Central memory CD4-positive, alpha-beta T cell (primary cell): ENCODE results near the gene COL10A1.
"Not testable (repeated sequence)": the region's sequence is repeated elsewhere in the genome, so short reads cannot be mapped to it uniquely, and the experiment has no call there.

Experiments
- DNase-seq: peaks from one replicate; pipeline ENCODE4 v3.0.0; 2022

The COL10A1 gene

GRCh38 chr6:116118608-116119007, 7.3 kb downstream of the COL10A1 start:
- DNase-seq: no peak

- no peak for DNase-seq
Measured at GRCh38 chr6:116115781-116116180, 10.2 kb downstream of the COL10A1 start.

- DNase-seq: no peak
Measured at GRCh38 chr6:116113386-116113785, 12.5 kb downstream of the COL10A1 start.

GRCh38 chr6:116111552-116112528, 14.1 kb downstream of the COL10A1 start:
- DNase-seq: no peak

GRCh38 chr6:116108836-116109235, 17.1 kb downstream of the COL10A1 start:
- DNase-seq: no peak

GRCh38 chr6:116106146-116106545, 19.8 kb downstream of the COL10A1 start:
- no peak for DNase-seq

GRCh38 chr6:116105247-116105646, 20.7 kb downstream of the COL10A1 start:
- DNase-seq: no peak

DNA sequence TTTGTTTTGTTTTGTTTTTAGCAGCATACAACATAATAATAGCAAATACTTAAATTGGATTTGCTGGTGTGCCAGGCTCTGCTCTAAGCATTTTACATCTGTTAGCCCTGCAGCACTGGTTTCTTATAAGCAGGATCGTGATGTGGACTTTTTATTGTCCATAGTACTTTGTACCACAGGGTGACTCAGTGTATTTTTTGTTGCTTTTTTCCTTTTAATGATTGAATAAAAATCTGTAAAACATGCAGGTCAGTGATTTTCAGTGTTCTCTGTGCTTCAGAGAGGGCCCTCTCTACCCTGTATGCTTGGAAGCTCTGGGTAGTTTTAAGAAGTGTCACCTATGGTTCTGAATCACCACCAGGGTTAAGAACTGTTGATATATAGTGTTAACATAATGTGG, 21.3 kb downstream of the COL10A1 start:
- no peak for DNase-seq

GRCh38 chr6:116102873-116103272, 23.1 kb downstream of the COL10A1 start:
- DNase-seq: no peak

GRCh38 chr6:116101790-116102189, 24.1 kb downstream of the COL10A1 start:
- no peak for DNase-seq

- DNase-seq: no peak
Measured at GRCh38 chr6:116101302-116101718, 24.6 kb downstream of the COL10A1 start.

DNA sequence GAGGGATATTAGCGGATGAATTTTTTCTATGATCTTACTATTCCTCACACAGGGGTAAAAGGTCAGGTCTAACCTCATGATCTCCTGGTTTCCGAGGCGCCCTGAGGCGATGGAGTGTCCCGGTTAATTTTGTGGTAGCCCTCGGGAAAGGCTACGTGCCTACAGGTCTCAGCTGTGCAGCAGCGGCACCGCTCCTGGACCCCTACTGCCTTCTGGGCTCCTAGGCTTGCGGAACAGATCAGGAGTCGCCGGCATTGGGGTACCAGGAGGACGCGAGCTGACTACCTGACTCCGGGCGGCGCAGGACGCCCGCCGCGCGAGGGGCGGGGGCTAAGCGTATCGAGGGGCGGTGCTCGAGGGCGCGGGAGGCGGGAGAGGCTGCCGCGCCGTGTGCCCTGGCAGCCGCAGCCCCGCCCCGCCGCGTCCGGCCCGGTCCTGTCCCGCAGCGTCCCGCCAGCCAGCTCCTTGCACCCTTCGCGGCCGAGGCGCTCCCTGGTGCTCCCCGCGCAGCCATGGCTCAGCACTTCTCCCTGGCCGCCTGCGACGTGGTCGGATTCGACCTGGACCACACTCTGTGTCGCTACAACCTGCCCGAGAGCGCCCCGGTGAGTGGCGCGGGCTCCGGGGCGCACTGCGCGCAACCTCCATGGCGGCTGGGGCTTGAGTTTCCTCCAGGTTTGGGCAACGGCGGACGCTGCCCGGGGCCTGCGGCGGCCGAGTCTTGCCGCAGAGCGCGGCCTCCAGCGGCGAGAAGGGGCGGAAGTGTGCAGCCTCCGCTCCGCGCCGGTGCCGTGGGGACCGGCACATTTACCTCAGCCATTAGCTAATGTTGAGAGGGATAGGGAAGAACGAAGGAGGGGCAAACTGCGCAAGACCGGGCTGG, 25.3 kb downstream of the COL10A1 start, which contains the start of gene NT5DC1:
NT5DC1 (plus strand) TSS at position 435 of the 883 bp plus-strand sequence; CDS start at position 513, 78 bp downstream.
- DNase-seq: peak; percentile 79

DNA sequence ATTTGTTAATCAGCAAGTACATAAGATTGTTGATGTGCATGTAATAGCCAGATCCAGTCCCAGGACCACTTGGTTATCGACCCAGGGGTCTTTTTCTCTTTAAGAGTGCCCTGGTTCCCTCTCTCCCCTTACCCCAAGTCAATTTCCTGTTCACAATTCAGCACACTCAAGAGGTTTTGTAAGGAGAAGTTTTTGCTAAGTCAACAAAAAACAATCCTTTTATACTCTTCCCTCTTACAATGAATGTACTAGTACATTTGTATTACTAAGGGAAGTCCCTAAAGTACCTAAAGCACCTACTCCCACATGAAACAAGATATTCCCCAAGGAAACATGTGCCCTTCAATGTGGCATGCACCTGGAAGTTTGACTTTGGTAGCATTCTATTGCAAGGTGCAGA, 26.9 kb downstream of the COL10A1 start:
- DNase-seq: no peak

DNA sequence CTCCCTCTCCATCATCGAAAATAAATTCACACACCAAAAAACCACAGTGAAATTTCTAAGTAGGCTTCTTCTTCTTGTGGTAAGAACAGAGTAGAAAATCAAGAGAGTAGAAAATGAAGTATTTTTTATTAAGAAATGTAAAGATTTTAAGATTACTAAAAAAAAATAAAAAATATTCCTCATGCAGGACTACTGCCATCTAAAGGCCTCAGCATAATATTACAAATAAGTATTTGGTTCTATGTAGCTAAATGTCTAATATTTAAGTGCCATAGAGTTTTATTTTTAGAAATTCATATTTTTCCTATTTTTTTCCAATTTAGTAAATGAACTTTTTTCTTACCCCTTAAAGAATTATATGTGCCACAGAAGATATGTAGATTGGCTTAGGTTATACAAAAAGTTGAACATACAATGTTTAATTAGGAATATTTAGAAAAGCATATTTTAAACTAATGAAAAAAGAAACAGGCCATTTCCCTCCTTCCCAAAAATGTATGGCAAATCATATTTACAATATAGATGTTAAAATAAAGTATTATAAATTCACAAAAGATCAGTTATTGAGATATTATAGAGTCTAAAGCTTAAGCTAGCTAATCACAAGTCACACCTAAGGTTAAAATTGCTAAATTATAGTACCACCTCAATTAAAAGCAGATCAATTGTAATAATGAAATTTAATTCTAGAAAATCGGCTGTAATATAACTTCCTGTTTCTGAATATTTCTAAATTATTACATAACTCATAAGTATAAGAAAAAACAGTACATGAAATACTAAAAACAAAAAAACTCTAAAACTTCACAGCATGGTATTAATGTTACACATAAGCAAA, 28.7 kb downstream of the COL10A1 start:
- DNase-seq: no peak

- not testable (repeated sequence) for DNase-seq
Measured at GRCh38 chr6:116096048-116096759, 29.7 kb downstream of the COL10A1 start.

DNA sequence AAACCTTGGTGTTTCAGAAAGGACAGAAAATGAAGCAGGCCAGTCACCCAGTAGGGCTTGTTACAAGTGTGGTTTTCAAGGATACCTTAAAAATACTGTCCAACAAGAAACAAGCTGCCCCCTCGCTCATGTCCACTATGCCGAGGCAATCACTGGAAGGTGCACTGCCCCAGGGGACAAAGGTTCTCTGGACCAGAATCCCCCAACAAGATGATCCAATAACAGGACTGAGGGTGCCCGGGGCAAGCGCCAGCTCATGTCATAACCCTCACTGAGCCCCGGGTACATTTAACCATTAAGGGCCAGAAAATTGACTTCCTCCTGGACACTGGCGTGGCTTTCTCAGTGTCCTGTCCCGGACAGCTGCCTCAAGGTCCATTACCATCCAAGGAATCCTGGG, 31.9 kb downstream of the COL10A1 start:
- no peak for DNase-seq

- no peak for DNase-seq
Measured at GRCh38 chr6:116090251-116090650, 35.7 kb downstream of the COL10A1 start.

DNA sequence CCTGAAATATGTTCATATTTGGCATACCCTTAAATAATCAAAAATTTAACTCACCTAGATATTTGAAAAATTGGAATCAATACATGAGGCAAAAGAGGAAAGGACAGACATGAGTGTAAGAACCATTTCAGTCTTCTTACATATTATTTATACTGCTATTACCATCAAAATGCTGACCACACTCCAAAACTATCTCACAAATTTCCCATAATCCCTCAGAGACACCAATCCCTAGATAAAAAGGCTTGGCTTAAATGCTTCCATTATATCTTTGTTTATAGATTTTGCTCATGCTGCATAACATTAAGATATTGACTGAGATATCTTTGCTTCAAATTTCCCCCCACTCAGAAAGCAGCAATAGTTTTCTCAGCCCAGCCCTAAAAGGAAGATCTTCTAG, 37.0 kb downstream of the COL10A1 start:
- DNase-seq: no peak

DNA sequence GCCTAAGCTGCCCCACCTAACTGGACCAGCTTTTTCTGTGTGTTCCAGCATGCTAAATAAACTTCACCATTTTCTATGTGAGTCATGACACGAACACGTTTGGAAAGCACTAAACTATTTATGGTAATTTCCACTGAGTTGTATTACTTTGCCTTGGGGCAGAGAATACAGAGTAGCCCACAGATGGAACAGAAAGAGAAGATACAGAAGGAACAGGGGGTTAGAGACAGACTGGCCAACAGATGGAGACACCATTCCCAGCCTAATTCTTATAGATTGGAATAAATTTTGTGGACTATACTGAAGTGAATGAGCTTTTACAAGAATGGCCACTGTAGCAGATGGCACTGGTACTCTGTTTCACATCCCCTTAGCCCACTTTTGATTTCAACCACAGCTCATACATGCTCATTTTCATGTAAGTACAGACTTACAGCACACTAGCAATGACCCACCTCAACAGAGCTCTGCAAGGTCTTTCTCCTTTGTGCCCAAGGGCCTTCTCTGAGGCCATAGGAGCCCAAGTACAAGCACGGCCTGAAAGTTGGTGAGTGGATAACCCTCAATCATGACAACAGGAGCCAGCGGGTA, 38.4 kb downstream of the COL10A1 start:
- DNase-seq: no peak

DNA sequence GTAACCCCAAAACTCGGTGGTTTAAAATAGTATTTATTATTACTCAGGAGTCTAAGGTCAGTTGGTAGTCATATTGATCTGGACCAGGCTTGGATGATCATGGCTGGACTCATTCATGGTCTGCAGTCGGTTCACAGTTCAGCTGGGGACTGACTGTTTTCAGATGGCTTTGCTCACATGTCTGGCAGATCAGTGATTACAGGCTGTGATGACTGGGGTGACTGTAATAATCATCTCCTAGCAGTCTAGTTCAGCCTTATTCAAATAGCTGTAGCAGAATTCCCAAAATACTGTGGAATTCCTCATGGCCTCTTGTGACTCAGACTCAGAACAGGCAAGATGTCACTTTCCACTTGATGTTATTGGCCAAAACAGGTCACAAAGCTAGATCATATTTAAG, 41.6 kb downstream of the COL10A1 start:
- no peak for DNase-seq

- DNase-seq: no peak
Measured at GRCh38 chr6:116083052-116083451, 42.9 kb downstream of the COL10A1 start.
